Endothelial cell of umbilical vein (primary cell): ENCODE results near the gene LCE2C. TPM values are rescaled to one million over a fixed set of nuclear protein-coding genes. Genes with fewer than 3 reads are reported as not detected.

ENCODE experiments used
- BruUV-seq: library from RNA; stranded (reverse); fragments of 400-500 nt; replicated peaks from 2 replicates; lab custom pipeline; 2021; lab: Mats Ljungman, UMichigan
- CTCF ChIA-PET: fragments of 300-600, 350-600 bp; sonication (Branson Sonifier 250); formaldehyde crosslinking; loops from one replicate; lab custom pipeline; 2021; ENCODE audit warnings: antibody characterized with exemption, inconsistent platforms; lab: Charles Lee
- POLR2A ChIA-PET: fragments of 300-600, 350-600 bp; sonication (Branson Sonifier 250); formaldehyde crosslinking; loops from one replicate; lab custom pipeline; 2021; ENCODE audit warnings: antibody characterized with exemption, inconsistent platforms; lab: Charles Lee
- DNase-seq: peaks from one replicate; pipeline ENCODE4 v3.0.0-alpha.2; 2011; ENCODE audit warnings: low read depth, low spot score
- FAIRE-seq: peaks from 2 replicates; lab custom pipeline; 2011; peaks lifted over from hg19 to GRCh38; lab: Jason Lieb, UNC
- H2AFZ ChIP-seq: 2 replicates; pipeline ENCODE4 v1.6.0; 2012; ENCODE audit warnings: low read depth, low read length, control low read depth, inconsistent platforms
- H3K27ac ChIP-seq: 2 replicates; pipeline ENCODE4 v1.5.1; 2011; ENCODE audit warnings: low read depth, mild to moderate bottlenecking, control low read depth, low read length, moderate library complexity; ENCODE audit not compliant: insufficient read depth
- H3K27me3 ChIP-seq, 2 experiments: 2 replicates each; pipeline versions ENCODE4 v1.6.0 to v1.6.1; 2011; ENCODE audit warnings: low read length in 2 of 2, mixed read lengths in 1 of 2; ENCODE audit not compliant: control insufficient read depth in 2 of 2, insufficient read depth in 2 of 2
- H3K36me3 ChIP-seq, 2 experiments: 2 replicates in 1 of 2; 3 replicates in 1 of 2; pipeline ENCODE4 v1.5.1; 2011; ENCODE audit warnings: low read length in 2 of 2, mild to moderate bottlenecking in 1 of 2, moderate library complexity in 1 of 2; ENCODE audit not compliant: control insufficient read depth in 2 of 2, insufficient read depth in 2 of 2; ENCODE audit errors: extremely low read depth in 1 of 2
- H3K4me1 ChIP-seq: 3 replicates; pipeline ENCODE4 v1.5.1; 2011; ENCODE audit warnings: mild to moderate bottlenecking, low read length; ENCODE audit not compliant: control insufficient read depth, insufficient read depth; ENCODE audit errors: extremely low read depth
- H3K4me2 ChIP-seq: 2 replicates; pipeline ENCODE4 v1.6.1; 2011; ENCODE audit warnings: low read length, control low read depth, mixed read lengths; ENCODE audit not compliant: insufficient read depth
- H3K4me3 ChIP-seq, 3 experiments: fragments of 200-600 bp in 1 of 3; sonication (generic), shearing (Covaris generic) in 1 of 3; replicated peaks in 1 of 3; 2 replicates each; pipeline ENCODE4 v1.5.1; 2011 to 2016; ENCODE audit warnings: control low read depth in 3 of 3, low read length in 3 of 3, mild to moderate bottlenecking in 2 of 3, inconsistent platforms in 1 of 3, low read depth in 1 of 3, moderate library complexity in 1 of 3; ENCODE audit not compliant: insufficient read depth in 1 of 3
- H3K79me2 ChIP-seq: 2 replicates; pipeline ENCODE4 v1.6.0; 2012; ENCODE audit warnings: low read length, inconsistent platforms; ENCODE audit not compliant: control insufficient read depth, insufficient read depth
- H3K9ac ChIP-seq: replicated peaks from 2 replicates; pipeline ENCODE3; 2011; ENCODE audit warnings: low read length, control low read depth; ENCODE audit not compliant: insufficient read depth; ENCODE audit errors: extremely low read depth
- H3K9me1 ChIP-seq: replicated peaks from 3 replicates; pipeline ENCODE4 v1.6.0; 2011; ENCODE audit warnings: mild to moderate bottlenecking, low read length; ENCODE audit not compliant: control insufficient read depth, insufficient read depth; ENCODE audit errors: extremely low read depth
- H3K9me3 ChIP-seq: replicated peaks from 2 replicates; pipeline ENCODE4 v1.5.1; 2012; ENCODE audit warnings: low read length, inconsistent platforms; ENCODE audit not compliant: control insufficient read depth, insufficient read depth
- H4K20me1 ChIP-seq: replicated peaks from 2 replicates; pipeline ENCODE3; 2011; ENCODE audit warnings: mild to moderate bottlenecking, low read length; ENCODE audit not compliant: control insufficient read depth, insufficient read depth; ENCODE audit errors: extremely low read depth
- EZH2 ChIP-seq: IDR thresholded peaks from 2 replicates; pipeline ENCODE4 v1.6.1; 2012; ENCODE audit warnings: borderline replicate concordance, low read depth, mild to moderate bottlenecking, moderate library complexity, low read length, inconsistent platforms; ENCODE audit not compliant: severe bottlenecking
- POLR2A ChIP-seq: IDR thresholded peaks from 2 replicates; pipeline ENCODE4 v1.6.1; 2012; ENCODE audit warnings: low read depth, mild to moderate bottlenecking, control low read depth, low read length
- dilution Hi-C: fragments of 300-500 bp; cut with MboI; formaldehyde crosslinking; loops from one replicate; pipeline ENCODE4 v1.15.0; 2019; ENCODE audit warnings: low sequenced_read_pairs; ENCODE audit not compliant: extremely low pct_ligation_motif_present
- intact Hi-C: fragments of 100-400 bp; cut with micrococcal nuclease; formaldehyde crosslinking; loops from one replicate; pipeline ENCODE4 v1.10.0; 2022
- polyA plus RNA-seq, 4 experiments: library from polyadenylated mRNA; depleted of rRNA in 3 of 4; stranded (reverse) in 3 of 4; unstranded in 1 of 4; fragments of >200 nt; gene quantifications; 2 replicates each; pipeline versions ENCODE4 v1.2.1 to v1.2.3, GENCODE V29; 2011 to 2012; ENCODE audit warnings: missing spikeins in 1 of 4
- total RNA-seq: library from RNA; stranded (reverse); gene quantifications from 2 replicates; pipeline ENCODE4 v1.2.3, GENCODE V29; 2021
- TF ChIP-seq, protein P1 (sequence below), 2 donors: IDR thresholded peaks; 1 replicate in 1 of 2; 2 replicates in 1 of 2; pipeline ENCODE4 v1.5.1; 2011; ENCODE audit warnings: low read length in 2 of 2, mild to moderate bottlenecking in 2 of 2, moderate library complexity in 2 of 2, control low read depth in 1 of 2, inconsistent platforms in 1 of 2, low read depth in 1 of 2; ENCODE audit not compliant: insufficient read depth in 1 of 2; ENCODE audit errors: extremely low read depth in 1 of 2

LCE2C gene
- total and polyA plus RNA-seq, 2 donors (not counting 3 experiments of a cell fraction or from before 2014, with no cell fraction given), result not detected

DNA sequence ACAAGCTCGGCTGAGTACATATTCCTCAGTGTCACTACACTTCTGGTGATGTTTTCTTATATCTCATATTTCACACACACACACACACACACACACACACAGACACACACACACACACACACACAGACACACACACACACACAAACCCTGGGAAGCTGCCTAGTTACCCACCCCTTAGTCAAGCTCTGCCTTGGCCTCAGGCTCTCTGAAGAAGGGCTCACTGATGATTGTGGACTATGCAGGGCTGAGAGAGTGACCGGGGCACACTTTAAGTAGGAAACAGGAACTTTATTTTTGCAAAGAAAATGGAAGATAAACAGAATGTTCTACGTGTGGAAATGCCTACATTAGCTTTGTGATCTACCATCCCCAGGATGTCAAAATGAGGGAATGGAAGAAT, 31.1 kb upstream of the LCE2C start:
- Histone ChIP-seq H3K27ac (no peak overlapping the region), H3K27me3 (no peaks in the 10 kb centered on the region), H3K9me3 (no peaks in the 10 kb centered on the region), H2AFZ (no peak overlapping the region), H3K36me3 (no peaks in the 10 kb centered on the region), H3K9me1 (no peaks in the 10 kb centered on the region), H4K20me1 (no peaks in the 10 kb centered on the region), H3K4me2 (no peak overlapping the region), H3K9ac (no peak overlapping the region), H3K79me2 (no peaks in the 10 kb centered on the region), H3K4me1 (no peaks in the 10 kb centered on the region), H3K4me3 (no peak overlapping the region)
- ChIA-PET POLR2A (no interaction called here), CTCF (interaction anchor here (1.2 to 2.4 kb wide), 2 partner anchors 10 to 14 kb away, joined by 3 to 17 read pairs; no protein-coding TSS in a partner anchor)
- DNase-seq, result no peak
- dilution Hi-C loops (no loop called here), intact Hi-C loops (no loop called here)
- BruUV-seq, result no TSS peak
- no peak for TF ChIP-seq EZH2
- TF ChIP-seq, protein P1, sequence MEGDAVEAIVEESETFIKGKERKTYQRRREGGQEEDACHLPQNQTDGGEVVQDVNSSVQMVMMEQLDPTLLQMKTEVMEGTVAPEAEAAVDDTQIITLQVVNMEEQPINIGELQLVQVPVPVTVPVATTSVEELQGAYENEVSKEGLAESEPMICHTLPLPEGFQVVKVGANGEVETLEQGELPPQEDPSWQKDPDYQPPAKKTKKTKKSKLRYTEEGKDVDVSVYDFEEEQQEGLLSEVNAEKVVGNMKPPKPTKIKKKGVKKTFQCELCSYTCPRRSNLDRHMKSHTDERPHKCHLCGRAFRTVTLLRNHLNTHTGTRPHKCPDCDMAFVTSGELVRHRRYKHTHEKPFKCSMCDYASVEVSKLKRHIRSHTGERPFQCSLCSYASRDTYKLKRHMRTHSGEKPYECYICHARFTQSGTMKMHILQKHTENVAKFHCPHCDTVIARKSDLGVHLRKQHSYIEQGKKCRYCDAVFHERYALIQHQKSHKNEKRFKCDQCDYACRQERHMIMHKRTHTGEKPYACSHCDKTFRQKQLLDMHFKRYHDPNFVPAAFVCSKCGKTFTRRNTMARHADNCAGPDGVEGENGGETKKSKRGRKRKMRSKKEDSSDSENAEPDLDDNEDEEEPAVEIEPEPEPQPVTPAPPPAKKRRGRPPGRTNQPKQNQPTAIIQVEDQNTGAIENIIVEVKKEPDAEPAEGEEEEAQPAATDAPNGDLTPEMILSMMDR (IDR thresholded peaks at IDR 0.05; ENCODE audit: extremely low read depth in 1 of 2, insufficient read depth in 1 of 2, low read depth in 1 of 2, low read length in 2 of 2), result no peak
- FAIRE-seq, result no peak

DNA sequence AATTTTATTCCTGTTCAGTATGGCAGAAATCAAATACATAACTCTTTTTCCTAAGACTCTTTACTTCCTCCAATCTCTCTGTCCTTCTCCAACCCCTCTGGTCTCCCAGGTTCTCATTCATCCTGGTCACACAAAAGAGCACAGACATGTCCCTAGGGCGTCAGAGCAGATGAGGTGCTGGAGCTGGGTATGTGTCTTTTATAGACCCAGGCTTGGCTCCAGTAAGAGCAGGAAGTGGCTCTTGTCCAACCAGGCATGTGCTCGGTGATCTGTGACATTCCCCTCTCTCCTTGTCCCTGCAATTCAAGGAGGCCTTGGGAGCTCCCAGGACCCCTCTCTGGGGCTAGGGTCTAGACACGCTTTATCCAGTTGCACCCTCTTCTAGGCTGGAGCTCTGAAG, 29.9 kb upstream of the LCE2C start:
- intact Hi-C loops, result no loop called here
- TF ChIP-seq, protein P1 (IDR thresholded peaks at IDR 0.05; ENCODE audit: extremely low read depth in 1 of 2, insufficient read depth in 1 of 2, low read depth in 1 of 2, low read length in 2 of 2), result no peak
- TF ChIP-seq EZH2, result no peak
- TF ChIP-seq POLR2A, result no peak
- ChIA-PET POLR2A (no interaction called here), CTCF (no interaction called here)
- BruUV-seq, result no TSS peak
- FAIRE-seq, result no peak
- no peaks in the 10 kb centered on the region for H3K9me1 ChIP-seq
- no peak for DNase-seq
- H3K4me2 ChIP-seq, result no peak overlapping the region
- no peak overlapping the region for H2AFZ ChIP-seq
- no peak overlapping the region for H3K4me3 ChIP-seq
- no peaks in the 10 kb centered on the region for H3K79me2 ChIP-seq
- no peaks in the 10 kb centered on the region for H3K27me3 ChIP-seq
- H3K36me3 ChIP-seq, result no peaks in the 10 kb centered on the region
- H3K9ac ChIP-seq, result no peak overlapping the region
- no peaks in the 10 kb centered on the region for H4K20me1 ChIP-seq
- dilution Hi-C loops, result no loop called here
- H3K4me1 ChIP-seq, result no peaks in the 10 kb centered on the region
- H3K27ac ChIP-seq, result no peak overlapping the region
- no peaks in the 10 kb centered on the region for H3K9me3 ChIP-seq
